Heart right ventricle (tissue), 16 donors: Measurements from ENCODE around the gene VEGFA. TPM values are rescaled to one million over a fixed set of nuclear protein-coding genes. Genes with fewer than 3 reads are reported as not detected.

Experiments used
- ATAC-seq, 8 donors: fragments of 200-7000 bp; cut with Tn5 transposase; one replicate each; pipeline ENCODE4 v1.9.1; 2020; ENCODE audit warnings: mild to moderate bottlenecking in 8 of 8, moderate library complexity in 8 of 8, moderate number of reproducible peaks in 1 of 8
- DNase-seq, 2 donors: peaks; one replicate each; pipeline ENCODE4 v3.0.0-alpha.2; 2020
- H3K27ac ChIP-seq, 10 donors: fragments of 200-600 bp; sonication (generic) in 2 of 10; one replicate each; pipeline versions ENCODE4 v1.5.0 to v1.8.0; 2020 to 2022; ENCODE audit warnings: mild to moderate bottlenecking in 3 of 10
- H3K27me3 ChIP-seq, 7 donors: fragments of 200-600 bp; one replicate each; pipeline ENCODE4 v1.8.0; 2021 to 2022; ENCODE audit warnings: mild to moderate bottlenecking in 2 of 7
- H3K36me3 ChIP-seq, 9 donors: fragments of 200-600 bp; sonication (generic) in 1 of 9; one replicate each; pipeline versions ENCODE4 v1.5.0 to v1.8.0; 2020 to 2022; ENCODE audit warnings: mild to moderate bottlenecking in 2 of 9
- H3K4me1 ChIP-seq, 9 donors: fragments of 200-600 bp; sonication (generic) in 1 of 9; one replicate each; pipeline versions ENCODE4 v1.5.0 to v1.8.0; 2020 to 2022; ENCODE audit warnings: mild to moderate bottlenecking in 4 of 9
- H3K4me3 ChIP-seq, 10 donors: fragments of 200-600 bp; sonication (generic) in 2 of 10; one replicate each; pipeline versions ENCODE4 v1.5.0 to v1.8.0; 2020 to 2022; ENCODE audit warnings: mild to moderate bottlenecking in 7 of 10, moderate library complexity in 2 of 10
- H3K9me3 ChIP-seq, 11 donors: fragments of 200-600 bp in 10 of 11; sonication (generic) in 2 of 11; one replicate each; pipeline versions ENCODE4 v1.5.0 to v1.8.0; 2013 to 2022; ENCODE audit warnings: mild to moderate bottlenecking in 2 of 11, control low read depth in 1 of 11, moderate library complexity in 1 of 11
- CTCF ChIP-seq, 9 donors: fragments of 200-600 bp; sonication (generic) in 2 of 9; IDR thresholded peaks; one replicate each; pipeline versions ENCODE4 v1.5.0 to v1.8.0; 2021 to 2022; ENCODE audit warnings: antibody characterized with exemption in 9 of 9, mild to moderate bottlenecking in 5 of 9, moderate library complexity in 1 of 9
- WGBS, 2 donors: extraction: QIAGEN DNeasy Blood & Tissue Kit; methylation state at CpG; one replicate each; pipeline ENCODE4 v1.1.7; 2013; ENCODE audit warnings: inconsistent platforms in 1 of 2; 5-methylcytosine and 5-hydroxymethylcytosine counted together
- intact Hi-C, 10 donors: fragments of 100-400 bp; cut with DNase I; formaldehyde crosslinking; loops; one replicate each; pipeline versions ENCODE4 v1.11.1 to v1.14.2; 2022
- polyA plus RNA-seq, 2 donors: library from polyadenylated mRNA; stranded (reverse); fragments of 200-250 nt; gene quantifications; one replicate each; pipeline ENCODE4 v1.2.3, GENCODE V29; 2013
- total RNA-seq, 10 donors: library from RNA; stranded (reverse); fragmentation: NEBNext Ultra II Directional in 3 of 10; extraction: Animal tissue kit (Norgen Biotek cat#: 25700) in 3 of 10; gene quantifications; one replicate each; pipeline versions ENCODE4 v1.2.1 to v1.2.4, GENCODE V29; 2021 to 2023
- donor health status: Arrhythmogenic right ventricular cardiomyopathy.
- donor health status: ischemic (EF 13 %, LVEDD 7.1; RV severe dilation, severe dysfunction).
- donor health status: healthy with polysubstance abuse.
- donor health status: DM: no; HTN: yes; CAD: no.
- donor health status: DM: no; HTN: no; CAD: no.
- donor health status: ischemic (EF 25% LVEDD 6.9; RV normal size, moderate dysfunction).
- donor health status: ischemic (EF 25% LVEDD 5.7; RV mildly dilated, moderate dysfunction).
- donor health status: healthy.
- donor health status: DM: yes; HTN: yes; CAD: no.
- donor health status: Ischemic cardiomyopathy.
- donor health status: ischemic (EF 35%, LVEDD 5.7; RV mildly dilated, moderate dysfunction).
- donor health status: nonischemic (EF 11% LVEDD 7.7; RV severe dilation, severe dysfunction).
- donor health status: DM: yes; HTN: yes; CAD: no.
- donor health status: PGD.
- donor health status: ischemic (EF 29% LVEDD 5.4; RV normal size, mild dysfunction).
- donor health status: nonischemic (EF 23%, LVEDD 6.1; RV moderate dilation, normal function).

The VEGFA gene
- total and polyA plus RNA-seq, 12 donors, result 133 to 456 (median 216) TPM

GRCh38 chr6:43790031-43790430, 20.0 kb downstream of the VEGFA start:
- ATAC-seq, result peak; percentile 16 to 81 (median 30)
- DNase-seq, result peak in 1 of 2 donors; percentile 49
- H3K9me3 ChIP-seq, result no peaks in the 10 kb centered on the region
- H3K36me3 ChIP-seq, result peaks cover 0 to 19% (median 10%) of the 10 kb centered on the region in 9 donors
- H3K27me3 ChIP-seq, result no peaks in the 10 kb centered on the region
- H3K4me1 ChIP-seq, result peaks cover 0 to 41% (median 15%) of the 10 kb centered on the region in 9 donors
- H3K4me3 ChIP-seq, result no peak overlapping the region
- H3K27ac ChIP-seq, result peak overlapping the region; percentile 16 to 82 (median 72)
- intact Hi-C loops, result no loop called here
- 51 to 58% methylated on average over 5 of the region's 5 CpGs for WGBS, 2 donors
- TF ChIP-seq CTCF (IDR thresholded peaks at IDR 0.05), result no peak

GRCh38 chr6:43791745-43792422, 21.9 kb downstream of the VEGFA start:
- Histone ChIP-seq H3K9me3 (no peaks in the 10 kb centered on the region), H3K4me1 (peaks cover under 1 to 56% (median 19%) of the 10 kb centered on the region in 9 donors), H3K36me3 (peaks cover 0 to under 1% (median 0%) of the 10 kb centered on the region in 9 donors), H3K27me3 (no peaks in the 10 kb centered on the region), H3K27ac (peak overlapping the region in 2 of 10 donors; percentile 3 to 82), H3K4me3 (no peak overlapping the region)
- no peak for TF ChIP-seq CTCF (IDR thresholded peaks at IDR 0.05)
- DNase-seq (no peak), ATAC-seq (no peak)
- WGBS, 2 donors, result 79 to 82% methylated on average over 11 of the region's 11 CpGs
- intact Hi-C loops, result no loop called here

GRCh38 chr6:43793154-43793874, 23.3 kb downstream of the VEGFA start:
- 67 to 81% methylated on average over 5 of the region's 5 CpGs for WGBS, 2 donors
- intact Hi-C loops, result no loop called here
- DNase-seq, result no peak
- H3K27ac ChIP-seq, result peak overlapping the region; percentile 40 to 82 (median 73)
- H3K4me1 ChIP-seq, result peaks cover 4 to 70% (median 19%) of the 10 kb centered on the region in 9 donors
- H3K27me3 ChIP-seq, result no peaks in the 10 kb centered on the region
- no peaks in the 10 kb centered on the region for H3K9me3 ChIP-seq
- peak in 5 of 8 donors; percentile 3 to 12 (median 6) for ATAC-seq
- no peak for TF ChIP-seq CTCF (IDR thresholded peaks at IDR 0.05)
- no peaks in the 10 kb centered on the region for H3K36me3 ChIP-seq
- H3K4me3 ChIP-seq, result no peak overlapping the region

GRCh38 chr6:43793875-43794242, 23.8 kb downstream of the VEGFA start:
- peak; percentile 35 to 79 (median 64) for ATAC-seq
- Histone ChIP-seq H3K9me3 (no peaks in the 10 kb centered on the region), H3K4me1 (peaks cover 4 to 76% (median 19%) of the 10 kb centered on the region in 9 donors), H3K4me3 (no peak overlapping the region), H3K27ac (peak overlapping the region; percentile 40 to 82 (median 73)), H3K27me3 (no peaks in the 10 kb centered on the region), H3K36me3 (no peaks in the 10 kb centered on the region)
- no peak for DNase-seq
- WGBS, 2 donors, result 38 to 59% methylated on average over 9 of the region's 9 CpGs
- intact Hi-C loops, result no loop called here
- no peak for TF ChIP-seq CTCF (IDR thresholded peaks at IDR 0.05)
